Glutamatergic neuron (in vitro differentiated cells): Measurements from ENCODE around the gene RSPH3. TPM values are rescaled to one million over a fixed set of nuclear protein-coding genes. Genes with fewer than 3 reads are reported as not detected.
"Not testable (repeated sequence)": the region's sequence is repeated elsewhere in the genome, so short reads cannot be mapped to it uniquely, and the experiment has no call there.

ENCODE experiments used
- DNase-seq: peaks from one replicate; pipeline ENCODE4 v3.0.0; 2022
- H3K27ac Mint-ChIP-seq: one replicate; pipeline ENCODE4 v1.8.0; 2020; ENCODE audit warnings: mild to moderate bottlenecking, mixed read lengths, inconsistent platforms; ENCODE audit not compliant: unreplicated experiment
- H3K27me3 Mint-ChIP-seq: one replicate; pipeline ENCODE4 v1.8.0; 2020; ENCODE audit warnings: mild to moderate bottlenecking, moderate library complexity, mixed read lengths, inconsistent platforms; ENCODE audit not compliant: unreplicated experiment
- H3K36me3 Mint-ChIP-seq: one replicate; pipeline ENCODE4 v1.8.0; 2020; ENCODE audit warnings: mild to moderate bottlenecking, mixed read lengths, inconsistent platforms; ENCODE audit not compliant: unreplicated experiment
- H3K4me1 Mint-ChIP-seq: one replicate; pipeline ENCODE4 v1.8.0; 2020; ENCODE audit warnings: mild to moderate bottlenecking, low read depth, mixed read lengths, inconsistent platforms; ENCODE audit not compliant: unreplicated experiment
- H3K4me3 Mint-ChIP-seq: one replicate; pipeline ENCODE4 v1.8.0; 2020; ENCODE audit warnings: mild to moderate bottlenecking, mixed read lengths, inconsistent platforms; ENCODE audit not compliant: unreplicated experiment
- H3K9me3 Mint-ChIP-seq: one replicate; pipeline ENCODE4 v1.8.0; 2020; ENCODE audit warnings: mild to moderate bottlenecking, moderate library complexity, mixed read lengths, inconsistent platforms; ENCODE audit not compliant: unreplicated experiment
- total RNA-seq: library from RNA; stranded (reverse); fragmentation: NEBNext Ultra II Directional; extraction: Animal tissue kit (Norgen Biotek cat#: 25700); gene quantifications from one replicate; pipeline ENCODE4 v1.2.1, GENCODE V29; 2021; ENCODE audit not compliant: unreplicated experiment
- TF ChIP-seq, protein P1 (sequence below): fragments of 200-600 bp; sonication (generic); IDR thresholded peaks from one replicate; pipeline ENCODE4 v1.5.0; 2021; ENCODE audit not compliant: partially characterized antibody, unreplicated experiment

The RSPH3 gene
- total RNA-seq, 1 donor from 2014 or later = 4.6 TPM

DNA sequence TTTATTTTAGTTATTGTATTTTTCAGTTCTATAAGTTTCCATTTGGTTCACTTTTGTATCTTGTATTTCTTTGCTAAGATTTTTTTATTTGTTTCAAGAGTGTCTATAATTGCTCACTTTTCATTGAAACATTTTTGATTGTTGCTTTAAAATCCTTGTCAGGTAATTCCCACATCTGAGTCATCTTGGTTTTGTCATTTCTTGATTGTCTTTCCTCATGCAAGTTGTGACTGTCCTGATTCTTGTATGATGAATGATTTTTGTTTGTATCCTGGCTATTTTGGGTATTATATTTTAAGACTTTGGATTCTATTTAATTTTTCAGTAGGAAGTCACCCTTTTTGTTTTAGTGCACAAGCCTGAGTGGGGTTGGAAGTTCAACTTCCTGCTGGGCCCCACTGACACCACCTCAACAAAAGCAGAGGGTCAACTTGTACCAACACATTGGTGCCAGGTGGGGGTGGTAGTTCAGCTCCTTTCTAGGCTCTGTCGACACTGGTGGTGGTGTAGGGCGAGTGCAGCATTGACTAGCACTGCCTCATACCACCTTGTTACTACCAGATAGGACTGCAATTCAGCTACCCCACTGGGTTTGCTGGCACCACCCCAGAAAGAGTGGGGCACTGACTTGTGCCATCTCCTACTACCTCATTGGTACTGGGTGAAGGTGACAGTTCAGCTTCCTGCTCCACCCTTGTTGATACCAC lies 8.8 kb downstream of the RSPH3 start:
- no peak overlapping the region for H3K27ac Mint-ChIP-seq
- peaks cover 15% of the 10 kb centered on the region for H3K9me3 Mint-ChIP-seq
- no peak overlapping the region for H3K4me3 Mint-ChIP-seq
- peaks cover 30% of the 10 kb centered on the region for H3K36me3 Mint-ChIP-seq
- H3K4me1 Mint-ChIP-seq = no peaks in the 10 kb centered on the region
- DNase-seq = no peak
- TF ChIP-seq, protein P1, sequence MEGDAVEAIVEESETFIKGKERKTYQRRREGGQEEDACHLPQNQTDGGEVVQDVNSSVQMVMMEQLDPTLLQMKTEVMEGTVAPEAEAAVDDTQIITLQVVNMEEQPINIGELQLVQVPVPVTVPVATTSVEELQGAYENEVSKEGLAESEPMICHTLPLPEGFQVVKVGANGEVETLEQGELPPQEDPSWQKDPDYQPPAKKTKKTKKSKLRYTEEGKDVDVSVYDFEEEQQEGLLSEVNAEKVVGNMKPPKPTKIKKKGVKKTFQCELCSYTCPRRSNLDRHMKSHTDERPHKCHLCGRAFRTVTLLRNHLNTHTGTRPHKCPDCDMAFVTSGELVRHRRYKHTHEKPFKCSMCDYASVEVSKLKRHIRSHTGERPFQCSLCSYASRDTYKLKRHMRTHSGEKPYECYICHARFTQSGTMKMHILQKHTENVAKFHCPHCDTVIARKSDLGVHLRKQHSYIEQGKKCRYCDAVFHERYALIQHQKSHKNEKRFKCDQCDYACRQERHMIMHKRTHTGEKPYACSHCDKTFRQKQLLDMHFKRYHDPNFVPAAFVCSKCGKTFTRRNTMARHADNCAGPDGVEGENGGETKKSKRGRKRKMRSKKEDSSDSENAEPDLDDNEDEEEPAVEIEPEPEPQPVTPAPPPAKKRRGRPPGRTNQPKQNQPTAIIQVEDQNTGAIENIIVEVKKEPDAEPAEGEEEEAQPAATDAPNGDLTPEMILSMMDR = no peak
- H3K27me3 Mint-ChIP-seq = peaks cover 3% of the 10 kb centered on the region

DNA sequence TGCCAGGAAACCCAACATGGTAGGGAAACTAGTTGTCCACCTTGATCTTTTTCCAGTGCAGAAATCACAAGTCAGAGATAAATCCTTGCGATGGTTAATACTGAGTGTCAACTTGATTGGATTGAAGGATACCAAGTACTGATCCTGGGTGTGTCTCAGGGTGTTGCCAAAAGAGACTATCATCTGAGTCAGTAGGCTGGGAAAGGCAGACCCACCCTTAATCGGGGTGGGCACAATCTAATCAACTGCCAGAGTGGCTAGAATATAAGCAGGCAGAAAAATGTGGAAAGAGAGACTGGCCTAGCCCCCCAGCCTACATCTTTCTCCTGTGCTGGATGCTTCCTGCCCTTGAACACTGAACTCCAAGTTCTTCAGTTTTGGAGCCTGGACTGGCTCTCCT lies 10.3 kb downstream of the RSPH3 start:
- Mint-ChIP-seq H3K9me3 (peaks cover 15% of the 10 kb centered on the region), H3K36me3 (peaks cover 30% of the 10 kb centered on the region)
- not testable (repeated sequence) for H3K4me1 Mint-ChIP-seq, H3K27ac Mint-ChIP-seq, H3K4me3 Mint-ChIP-seq, H3K27me3 Mint-ChIP-seq, DNase-seq

DNA sequence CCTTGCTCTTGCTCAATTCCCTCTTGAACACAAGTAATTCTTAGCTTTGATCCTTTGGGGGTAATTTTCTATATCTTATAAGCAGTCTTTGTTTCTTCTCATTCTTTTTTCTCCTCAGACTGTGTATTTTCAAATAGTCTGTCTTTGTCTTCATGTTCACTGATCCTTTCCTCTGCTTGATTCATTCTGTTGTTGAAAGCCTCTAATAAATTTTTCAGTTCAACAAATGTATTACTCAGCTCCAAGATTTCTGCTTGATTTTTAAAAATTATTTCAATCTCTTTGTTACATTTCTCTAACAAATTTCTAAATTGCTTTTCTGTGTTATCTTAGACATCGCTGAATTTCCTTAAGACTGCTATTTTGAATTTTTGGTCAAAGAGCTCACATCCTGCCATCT lies 11.5 kb downstream of the RSPH3 start:
- Mint-ChIP-seq H3K4me1 (no peaks in the 10 kb centered on the region), H3K9me3 (peaks cover 14% of the 10 kb centered on the region), H3K4me3 (no peak overlapping the region), H3K27me3 (peaks cover 3% of the 10 kb centered on the region), H3K36me3 (peaks cover 26% of the 10 kb centered on the region), H3K27ac (no peak overlapping the region)
- no peak for DNase-seq
- TF ChIP-seq, protein P1 = no peak

DNA sequence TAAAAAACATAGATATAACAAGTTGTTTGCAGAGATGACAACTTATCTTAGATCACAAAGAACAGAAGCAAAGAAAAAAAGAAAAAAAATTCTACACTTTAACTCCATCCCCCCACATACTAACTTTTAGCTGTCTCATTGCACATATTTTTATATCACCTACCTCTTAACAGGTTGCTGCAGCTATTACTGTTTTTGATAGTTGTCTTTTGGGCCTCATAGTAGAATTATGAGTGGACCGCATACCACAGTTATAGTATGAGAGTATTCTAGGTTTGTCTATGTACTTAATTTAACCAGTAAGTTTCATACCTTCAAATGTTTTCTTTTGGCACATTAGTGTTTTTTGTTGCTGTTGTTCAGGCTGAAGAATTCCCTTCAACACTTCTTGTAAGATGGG lies 12.3 kb downstream of the RSPH3 start:
- H3K9me3 Mint-ChIP-seq = peaks cover 13% of the 10 kb centered on the region
- H3K27ac Mint-ChIP-seq = no peak overlapping the region
- H3K4me3 Mint-ChIP-seq = no peak overlapping the region
- no peak for DNase-seq
- TF ChIP-seq, protein P1 = no peak
- H3K4me1 Mint-ChIP-seq = no peaks in the 10 kb centered on the region
- H3K36me3 Mint-ChIP-seq = peaks cover 25% of the 10 kb centered on the region
- peaks cover 3% of the 10 kb centered on the region for H3K27me3 Mint-ChIP-seq

DNA sequence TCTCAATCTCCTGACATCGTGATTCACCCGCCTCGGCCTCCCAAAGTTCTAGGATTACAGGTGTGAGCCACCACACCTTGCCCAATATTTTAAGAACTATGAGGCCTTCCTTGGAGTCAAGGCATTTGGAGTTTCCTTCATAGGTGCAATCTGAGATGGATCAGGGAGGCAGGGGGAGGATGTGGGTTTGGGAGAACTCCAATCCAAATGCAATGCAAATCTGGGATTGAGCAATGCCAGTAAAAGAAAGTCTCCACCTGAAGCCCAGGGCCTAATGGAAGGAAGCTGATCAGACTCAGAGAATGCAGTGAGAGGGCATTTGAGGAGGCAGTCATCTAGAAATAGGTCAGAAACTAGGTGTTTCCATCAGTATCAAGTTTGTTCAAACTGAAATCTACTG lies 21.2 kb downstream of the RSPH3 start:
- H3K9me3 Mint-ChIP-seq = no peaks in the 10 kb centered on the region
- TF ChIP-seq, protein P1 = no peak
- no peak overlapping the region for H3K4me3 Mint-ChIP-seq
- no peak for DNase-seq
- H3K36me3 Mint-ChIP-seq = peaks cover 7% of the 10 kb centered on the region
- no peak overlapping the region for H3K27ac Mint-ChIP-seq
- no peaks in the 10 kb centered on the region for H3K27me3 Mint-ChIP-seq
- H3K4me1 Mint-ChIP-seq = no peaks in the 10 kb centered on the region
